GM23248 (cell line): ENCODE data around the gene IL17RE.

Source experiments
- EZH2 ChIP-seq: fragments of 200-600 bp; sonication (generic); IDR thresholded peaks from 2 replicates; pipeline ENCODE4 v1.6.1; 2018; ENCODE audit warnings: antibody characterized with exemption, mild to moderate bottlenecking; ENCODE audit not compliant: insufficient read depth, poor library complexity, severe bottlenecking
- EZH2phosphoT487 ChIP-seq: fragments of 200-600 bp; sonication (generic); IDR thresholded peaks from 2 replicates; pipeline ENCODE4 v1.6.1; 2018; ENCODE audit warnings: antibody characterized with exemption, moderate library complexity, mild to moderate bottlenecking, low read depth; ENCODE audit not compliant: insufficient read depth

- TF ChIP-seq EZH2 (no peak), EZH2phosphoT487 (no peak)
These were observed 18.7 kb upstream of the IL17RE start for GRCh38 chr3:9883706-9884554.
